HepG2 (cell line): Measurements from ENCODE around the gene ADARB1. TPM values are rescaled to one million over a fixed set of nuclear protein-coding genes. Genes with fewer than 3 reads are reported as not detected.

Source experiments
- KDM5B ChIP-seq: sonication (generic); formaldehyde crosslinking; IDR thresholded peaks from 2 replicates; pipeline ENCODE4 v1.4.0; 2020; ENCODE audit warnings: missing genetic modification reagents, mild to moderate bottlenecking, borderline replicate concordance
- NR3C1 ChIP-seq: sonication (generic); formaldehyde crosslinking; IDR thresholded peaks from 2 replicates; pipeline ENCODE4 v1.4.0; 2020; ENCODE audit warnings: missing genetic modification reagents
- SCMH1 ChIP-seq: sonication (generic); formaldehyde crosslinking; IDR thresholded peaks from 2 replicates; pipeline ENCODE4 v1.9.0; 2021; ENCODE audit warnings: missing genetic modification reagents, mild to moderate bottlenecking, borderline replicate concordance
- TARDBP ChIP-seq: sonication (generic); formaldehyde crosslinking; IDR thresholded peaks from 2 replicates; pipeline ENCODE4 v1.8.0; 2022; ENCODE audit warnings: mild to moderate bottlenecking, missing genetic modification reagents
- ZMAT3 ChIP-seq: sonication (generic); formaldehyde crosslinking; conservative IDR thresholded peaks from 2 replicates; pipeline ENCODE4 v1.7.0; 2021; ENCODE audit warnings: missing genetic modification reagents
- ZMYM2 ChIP-seq: sonication (generic); formaldehyde crosslinking; IDR thresholded peaks from 2 replicates; pipeline ENCODE4 v1.8.0; 2022; ENCODE audit warnings: mild to moderate bottlenecking, missing genetic modification reagents
- ZNF160 ChIP-seq: sonication (generic); formaldehyde crosslinking; IDR thresholded peaks from 2 replicates; pipeline ENCODE4 v1.8.0; 2022; ENCODE audit warnings: mild to moderate bottlenecking, inconsistent platforms, missing genetic modification reagents
- polyA plus RNA-seq, 8 experiments: library from polyadenylated mRNA; depleted of rRNA in 3 of 8; stranded (reverse) in 7 of 8; unstranded in 1 of 8; fragments of >200 nt; fragmentation: Illumina TruSeq in 4 of 8; extraction: Trizol in 4 of 8; gene quantifications; 2 replicates each; pipeline versions ENCODE4 v1.2.1 to v1.2.3, GENCODE V29; 2011 to 2016; ENCODE audit warnings: low read depth in 4 of 8, missing spikeins in 1 of 8, mixed read lengths in 1 of 8; ENCODE audit not compliant: insufficient read depth in 1 of 8
- total RNA-seq, 5 experiments: library from RNA; depleted of rRNA; stranded (reverse); fragments of >200 nt; fragmentation: Illumina TruSeq; extraction: Trizol; gene quantifications; 2 replicates each; pipeline ENCODE4 v1.2.3, GENCODE V29; 2016; ENCODE audit warnings: low read depth in 1 of 5
- TF ChIP-seq, protein P1 (sequence below), 2 experiments: sonication (generic) in 1 of 2; formaldehyde crosslinking in 1 of 2; IDR thresholded peaks; 2 replicates each; pipeline versions ENCODE4 v1.6.1 to v1.9.0; 2014 to 2022; ENCODE audit warnings: antibody characterized with exemption in 1 of 2, borderline replicate concordance in 1 of 2, inconsistent platforms in 1 of 2, low read depth in 1 of 2, missing genetic modification reagents in 1 of 2

The ADARB1 gene
- total and polyA plus RNA-seq, 2 of the 13 experiments (the other 11 are each of a cell fraction or from before 2014, with no cell fraction given): 6.6 to 10.0 TPM

DNA sequence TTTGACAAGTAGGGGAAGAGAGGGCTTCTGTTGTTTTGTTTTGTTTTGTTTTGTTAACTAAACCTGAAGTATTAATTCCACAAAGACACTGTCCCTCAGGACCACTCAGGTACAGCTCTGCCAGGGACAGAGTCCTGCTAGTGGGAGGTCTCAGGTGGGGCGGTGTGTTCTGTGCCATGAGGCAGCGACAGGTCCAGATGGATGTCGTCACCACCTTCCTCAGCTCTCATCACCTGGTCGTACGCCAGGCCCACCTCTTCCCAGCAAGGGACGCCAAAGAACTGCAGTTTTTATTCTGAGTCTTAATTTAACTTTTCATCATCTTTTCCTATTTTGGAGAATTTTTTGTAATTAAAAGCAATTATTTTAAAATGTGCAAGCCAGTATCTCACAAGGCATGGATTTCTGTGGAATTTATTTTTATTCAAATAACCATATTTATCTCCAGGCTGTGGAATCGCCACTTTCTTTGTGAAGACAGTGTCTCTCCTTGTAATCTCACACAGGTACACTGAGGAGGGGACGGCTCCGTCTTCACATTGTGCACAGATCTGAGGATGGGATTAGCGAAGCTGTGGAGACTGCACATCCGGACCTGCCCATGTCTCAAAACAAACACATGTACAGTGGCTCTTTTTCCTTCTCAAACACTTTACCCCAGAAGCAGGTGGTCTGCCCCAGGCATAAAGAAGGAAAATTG is 150.8 kb downstream of the ADARB1 start (continued):
- TF ChIP-seq, protein P1, sequence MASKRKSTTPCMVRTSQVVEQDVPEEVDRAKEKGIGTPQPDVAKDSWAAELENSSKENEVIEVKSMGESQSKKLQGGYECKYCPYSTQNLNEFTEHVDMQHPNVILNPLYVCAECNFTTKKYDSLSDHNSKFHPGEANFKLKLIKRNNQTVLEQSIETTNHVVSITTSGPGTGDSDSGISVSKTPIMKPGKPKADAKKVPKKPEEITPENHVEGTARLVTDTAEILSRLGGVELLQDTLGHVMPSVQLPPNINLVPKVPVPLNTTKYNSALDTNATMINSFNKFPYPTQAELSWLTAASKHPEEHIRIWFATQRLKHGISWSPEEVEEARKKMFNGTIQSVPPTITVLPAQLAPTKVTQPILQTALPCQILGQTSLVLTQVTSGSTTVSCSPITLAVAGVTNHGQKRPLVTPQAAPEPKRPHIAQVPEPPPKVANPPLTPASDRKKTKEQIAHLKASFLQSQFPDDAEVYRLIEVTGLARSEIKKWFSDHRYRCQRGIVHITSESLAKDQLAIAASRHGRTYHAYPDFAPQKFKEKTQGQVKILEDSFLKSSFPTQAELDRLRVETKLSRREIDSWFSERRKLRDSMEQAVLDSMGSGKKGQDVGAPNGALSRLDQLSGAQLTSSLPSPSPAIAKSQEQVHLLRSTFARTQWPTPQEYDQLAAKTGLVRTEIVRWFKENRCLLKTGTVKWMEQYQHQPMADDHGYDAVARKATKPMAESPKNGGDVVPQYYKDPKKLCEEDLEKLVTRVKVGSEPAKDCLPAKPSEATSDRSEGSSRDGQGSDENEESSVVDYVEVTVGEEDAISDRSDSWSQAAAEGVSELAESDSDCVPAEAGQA (IDR thresholded peaks at IDR 0.05; ENCODE audit: low read depth): no peak
- TF ChIP-seq, protein P1 (CRISPR knock-in tag; IDR thresholded peaks at IDR 0.05; ENCODE audit: borderline replicate concordance): no peak
- TF ChIP-seq ZMAT3 (CRISPR knock-in tag) (no peak), ZMYM2 (CRISPR knock-in tag) (no peak), KDM5B (CRISPR knock-in tag) (no peak), ZNF160 (no peak), TARDBP (no peak), SCMH1 (no peak), NR3C1 (CRISPR knock-in tag) (no peak)
